ENCODE data around the gene IGFN1.

The IGFN1 gene

DNA sequence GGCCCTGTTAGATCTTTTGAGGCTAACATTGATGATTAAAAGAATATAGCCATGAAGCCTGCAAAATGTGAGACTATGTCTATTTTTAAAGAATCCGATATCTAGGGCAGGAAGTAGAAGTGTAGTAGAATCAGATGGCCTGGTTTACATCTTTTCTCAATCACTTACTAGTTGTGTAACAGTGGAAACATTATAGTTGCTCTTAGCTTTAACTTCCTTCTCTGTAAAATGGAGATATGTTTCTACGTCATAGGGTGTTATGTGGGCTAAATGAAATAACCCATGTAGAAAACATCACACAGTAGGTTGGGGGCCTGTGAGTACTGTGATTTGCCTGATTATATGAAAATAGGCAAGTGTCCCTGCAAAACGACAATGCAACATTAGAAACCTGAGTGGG lies 4.4 kb upstream of the IGFN1 start:
- no peak for DNase-seq

DNA sequence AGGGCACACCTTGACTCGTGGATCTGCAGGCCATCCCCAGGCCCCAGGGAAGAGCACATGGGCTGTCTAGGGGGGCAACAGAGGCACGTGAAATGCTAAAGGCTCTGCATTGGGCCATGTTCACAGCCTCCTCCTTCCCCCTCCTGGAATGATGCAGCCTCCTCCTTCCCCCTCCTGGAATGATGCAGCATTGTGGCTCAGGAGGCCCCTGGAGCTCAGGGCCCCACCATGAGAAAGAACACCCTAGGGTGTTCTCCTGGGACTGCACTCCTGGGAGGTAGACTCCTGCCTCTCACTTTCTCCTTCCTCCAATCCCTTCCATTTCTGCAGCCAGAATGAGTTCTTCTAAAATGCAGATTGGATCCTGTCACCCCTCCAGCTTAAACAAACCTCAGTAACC lies 1.5 kb upstream of the IGFN1 start:
- no peak for DNase-seq

DNA sequence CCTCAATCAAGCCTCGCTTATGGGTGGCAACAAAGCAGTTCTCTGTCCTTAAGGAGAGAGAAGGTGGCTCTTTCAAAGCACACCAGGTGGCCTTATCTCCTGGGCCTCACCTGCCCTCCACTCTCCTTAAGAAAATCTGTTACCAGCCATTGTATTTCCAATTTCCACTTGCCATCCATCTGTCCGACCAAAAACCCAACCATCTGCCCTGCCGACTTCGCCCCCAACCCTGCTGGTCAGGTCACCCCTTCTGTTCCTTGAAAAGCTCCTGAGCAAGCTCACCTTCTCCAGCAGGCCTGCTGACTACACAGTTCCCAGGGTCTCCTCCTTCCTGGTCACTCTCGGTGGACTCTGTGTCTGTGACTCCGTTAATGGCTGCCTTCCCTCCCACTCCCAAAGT lies 619 bp upstream of the IGFN1 start:
- no peak for DNase-seq

DNA sequence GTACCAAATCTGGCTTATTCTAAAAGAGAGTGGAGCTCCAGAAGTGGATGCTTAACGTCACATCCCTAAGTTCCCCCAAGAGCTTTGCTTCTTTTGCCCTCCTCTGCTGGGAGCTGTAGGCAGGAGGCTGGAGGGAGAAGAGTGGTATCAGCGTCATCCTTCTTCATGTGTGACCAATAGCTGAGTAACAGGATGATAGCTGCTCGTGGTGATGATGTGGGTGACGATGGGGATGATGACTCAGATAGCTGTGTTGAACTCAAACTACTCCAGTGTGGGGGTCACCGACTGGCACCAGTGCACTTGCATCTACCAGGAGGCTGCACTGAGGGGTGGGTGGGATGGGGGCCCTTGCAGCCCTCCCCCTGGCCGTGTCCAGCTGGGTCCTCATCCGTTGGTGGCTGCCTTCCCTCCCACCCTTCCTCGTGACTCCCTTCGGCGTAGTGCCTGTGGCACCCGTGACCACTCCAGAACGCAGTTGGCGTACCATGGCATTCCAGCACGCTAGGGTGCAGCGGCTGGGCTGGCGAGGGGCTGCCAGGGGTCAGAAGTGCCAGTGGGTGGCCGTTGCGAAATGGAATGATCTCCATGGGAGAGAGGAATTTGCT lies 1.1 kb downstream of the IGFN1 start:
- no peak for DNase-seq

DNA sequence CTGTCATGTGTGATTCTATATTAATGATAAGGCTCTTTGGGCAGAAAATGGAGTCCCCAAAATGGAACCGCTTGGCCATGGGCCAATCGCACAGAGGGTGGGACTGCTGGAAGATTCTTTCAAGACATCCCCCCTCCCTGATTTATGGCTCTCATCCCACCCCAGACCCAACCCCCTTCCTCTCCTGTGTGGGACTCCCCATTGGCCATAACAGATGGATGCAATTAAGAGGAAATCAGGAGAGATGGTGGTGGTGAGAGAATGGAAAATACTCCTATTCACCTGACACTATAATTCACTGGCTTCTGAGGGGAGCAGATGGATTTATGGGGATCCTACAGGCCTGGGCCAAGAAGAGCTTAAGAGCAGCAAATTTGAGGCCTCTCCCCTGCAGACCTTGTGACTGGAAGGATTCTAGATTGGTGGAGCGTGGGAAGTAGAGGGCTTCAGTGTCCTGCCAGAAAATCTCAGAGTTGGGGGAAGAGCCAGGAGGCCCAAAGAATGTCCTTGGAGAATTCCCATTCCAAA lies 1.7 kb downstream of the IGFN1 start:
- no peak for DNase-seq

DNA sequence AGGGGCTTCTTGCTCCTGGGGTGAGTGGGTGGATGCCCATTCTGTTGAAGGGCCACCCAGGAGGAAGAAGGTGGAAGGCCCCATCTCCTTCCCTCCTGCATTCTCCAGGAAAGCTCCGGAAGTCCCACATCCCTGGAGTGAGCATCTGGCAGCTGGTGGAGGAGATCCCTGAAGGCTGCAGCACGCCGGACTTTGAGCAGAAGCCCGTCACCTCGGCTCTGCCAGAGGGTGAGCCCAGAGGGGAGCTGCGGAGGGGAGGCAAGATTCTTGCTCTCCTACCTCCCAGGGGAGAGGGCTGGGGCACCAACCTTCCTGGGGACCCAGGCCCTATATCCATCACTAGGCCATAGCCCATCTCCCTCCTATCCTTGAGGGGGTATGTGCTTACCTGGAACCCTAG lies 3.4 kb downstream of the IGFN1 start:
- no peak for DNase-seq

DNA sequence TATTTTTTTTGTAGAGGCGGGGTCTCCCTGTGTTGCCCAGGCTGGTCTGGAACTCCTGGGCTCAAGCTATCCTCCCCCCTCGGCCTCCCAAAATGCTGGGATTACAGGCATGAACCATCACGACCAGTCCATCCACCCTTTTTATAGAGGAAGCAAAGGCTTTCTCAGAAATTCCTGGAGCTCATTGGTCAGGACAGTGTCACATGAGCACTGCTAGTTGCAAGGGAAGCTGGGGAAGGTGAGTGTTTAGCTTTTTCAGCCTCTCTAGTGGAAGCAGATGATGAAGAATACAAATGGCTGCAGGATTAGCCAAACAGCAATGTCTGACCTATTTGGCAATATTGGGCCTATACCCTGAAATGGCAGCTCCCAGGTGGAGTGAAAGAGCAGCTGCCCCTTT lies 8.0 kb downstream of the IGFN1 start:
- DNase-seq, result no peak

DNA sequence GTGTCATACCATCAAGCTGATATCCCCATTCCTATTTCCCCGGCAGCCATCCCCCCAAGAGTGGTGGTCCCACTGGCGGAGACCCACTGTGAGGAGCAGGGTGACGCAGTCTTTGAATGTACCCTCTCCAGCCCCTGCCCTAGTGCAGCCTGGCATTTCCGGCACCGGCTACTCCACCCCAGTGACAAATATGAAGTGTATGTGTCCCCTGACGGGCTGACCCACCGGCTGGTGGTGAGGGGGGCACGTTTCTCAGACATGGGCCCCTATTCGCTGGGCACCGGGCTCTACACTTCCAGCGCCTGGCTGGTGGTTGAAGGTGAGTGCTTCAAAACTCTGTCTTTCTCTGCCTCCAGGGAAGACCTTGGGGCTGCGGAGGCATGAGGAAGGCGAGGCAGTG lies 14.4 kb downstream of the IGFN1 start:
- DNase-seq, result no peak

DNA sequence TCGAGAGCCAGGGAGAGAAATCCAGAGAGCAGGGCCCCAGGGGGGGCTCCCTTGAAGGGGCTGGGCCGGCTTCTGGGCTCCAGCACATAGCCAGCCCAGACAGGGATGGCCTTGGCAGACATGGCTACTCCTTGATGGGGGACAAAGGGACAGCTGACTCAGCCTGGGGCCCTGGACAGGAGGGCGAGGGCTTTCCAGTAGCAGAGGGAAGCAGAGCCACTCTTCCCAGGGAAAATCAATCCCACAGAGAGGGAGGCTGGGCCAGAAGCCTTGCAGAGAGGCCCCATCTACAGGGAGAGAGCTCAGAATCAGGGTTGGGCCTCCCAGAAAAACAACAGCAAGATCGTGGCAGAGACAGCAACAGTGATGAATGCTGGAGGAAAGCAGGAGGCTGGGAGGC lies 15.6 kb downstream of the IGFN1 start:
- no peak for DNase-seq

DNA sequence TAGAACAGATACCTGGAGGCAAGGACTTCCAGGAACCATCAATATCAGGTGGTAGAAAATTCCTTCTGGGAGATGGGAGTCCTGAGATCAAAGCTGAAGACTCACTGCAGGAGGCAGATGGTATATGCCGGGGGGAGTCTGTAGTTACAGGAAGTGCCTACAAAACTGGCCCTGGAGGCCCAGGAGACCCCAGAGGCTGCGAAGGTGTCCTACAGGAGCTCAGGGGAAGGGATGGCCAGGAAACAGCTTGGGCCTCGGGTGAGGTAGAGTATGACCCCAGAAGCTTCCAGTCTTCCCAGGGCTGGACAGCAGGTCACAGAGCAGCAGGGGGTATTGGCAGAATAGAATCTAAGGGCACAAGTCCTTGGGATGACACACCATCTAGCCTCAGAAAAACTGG lies 16.4 kb downstream of the IGFN1 start:
- no peak for DNase-seq

DNA sequence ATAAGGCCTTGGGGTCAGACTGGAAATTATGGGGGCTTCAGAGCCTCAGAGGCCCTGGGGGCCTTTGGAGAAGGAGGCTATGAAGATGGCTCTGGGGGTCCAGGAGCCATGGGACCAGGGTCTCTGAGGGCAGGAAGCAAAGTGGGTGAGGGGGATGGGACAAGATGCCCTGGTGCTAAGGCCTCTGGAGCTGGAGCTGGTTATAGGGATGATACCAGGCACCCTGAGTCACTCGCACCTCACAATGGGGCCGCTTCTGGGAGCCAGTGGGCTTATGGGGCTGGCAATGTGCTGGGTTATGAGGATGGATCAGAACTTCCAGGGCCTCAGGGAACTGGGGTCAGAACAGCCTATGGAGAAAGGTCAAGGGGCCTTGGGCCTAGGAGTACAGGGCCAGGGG lies 17.6 kb downstream of the IGFN1 start:
- DNase-seq, result no peak

DNA sequence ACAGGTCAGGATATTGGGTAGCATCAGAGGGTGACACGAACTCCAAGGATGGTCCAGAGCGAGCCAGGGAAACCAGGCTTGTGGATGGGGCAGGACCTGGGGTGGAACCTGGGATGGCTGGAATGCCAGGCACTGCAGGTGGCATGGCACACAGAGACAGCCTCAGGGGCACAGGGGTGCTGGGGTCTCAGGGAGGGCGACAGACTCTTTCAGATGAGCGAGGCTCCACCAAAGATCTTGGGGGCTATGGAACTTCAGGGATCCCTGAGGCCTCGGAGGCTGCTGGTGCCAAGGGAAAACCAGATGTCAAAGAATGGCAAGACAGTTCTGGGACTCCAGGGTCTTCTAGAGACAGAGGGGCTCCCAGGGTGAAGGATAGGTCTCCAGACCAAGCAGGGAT lies 21.4 kb downstream of the IGFN1 start:
- no peak for DNase-seq

DNA sequence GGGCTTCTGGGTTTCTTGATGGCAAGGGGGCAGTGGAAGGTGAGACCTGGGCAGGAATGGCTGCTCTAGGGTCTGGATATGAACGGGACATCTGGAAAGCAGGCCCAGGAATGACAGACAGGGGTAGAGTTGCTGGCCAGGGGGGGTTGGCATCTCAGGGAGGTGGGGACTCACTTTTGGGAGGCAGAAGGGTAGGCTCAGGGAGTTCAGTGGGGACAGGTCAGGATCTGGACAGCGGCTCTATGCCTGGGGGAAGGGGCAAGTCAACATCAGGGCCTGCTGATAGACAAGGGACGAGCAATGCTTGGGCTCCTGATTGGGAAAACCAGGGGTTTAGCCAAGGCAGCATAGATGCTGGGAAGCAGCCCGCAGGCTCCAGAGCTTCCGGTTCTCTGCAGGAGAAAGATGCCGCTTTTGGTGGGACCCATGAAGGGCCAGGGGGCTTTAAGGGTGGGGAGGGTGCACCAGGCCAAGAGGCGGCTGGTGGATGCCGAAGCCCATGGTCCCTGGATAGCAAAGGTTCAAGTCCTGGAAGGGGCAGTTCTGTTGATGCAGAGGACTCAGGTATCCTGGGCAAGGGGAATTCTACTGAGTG lies 21.9 kb downstream of the IGFN1 start:
- DNase-seq, result no peak

DNA sequence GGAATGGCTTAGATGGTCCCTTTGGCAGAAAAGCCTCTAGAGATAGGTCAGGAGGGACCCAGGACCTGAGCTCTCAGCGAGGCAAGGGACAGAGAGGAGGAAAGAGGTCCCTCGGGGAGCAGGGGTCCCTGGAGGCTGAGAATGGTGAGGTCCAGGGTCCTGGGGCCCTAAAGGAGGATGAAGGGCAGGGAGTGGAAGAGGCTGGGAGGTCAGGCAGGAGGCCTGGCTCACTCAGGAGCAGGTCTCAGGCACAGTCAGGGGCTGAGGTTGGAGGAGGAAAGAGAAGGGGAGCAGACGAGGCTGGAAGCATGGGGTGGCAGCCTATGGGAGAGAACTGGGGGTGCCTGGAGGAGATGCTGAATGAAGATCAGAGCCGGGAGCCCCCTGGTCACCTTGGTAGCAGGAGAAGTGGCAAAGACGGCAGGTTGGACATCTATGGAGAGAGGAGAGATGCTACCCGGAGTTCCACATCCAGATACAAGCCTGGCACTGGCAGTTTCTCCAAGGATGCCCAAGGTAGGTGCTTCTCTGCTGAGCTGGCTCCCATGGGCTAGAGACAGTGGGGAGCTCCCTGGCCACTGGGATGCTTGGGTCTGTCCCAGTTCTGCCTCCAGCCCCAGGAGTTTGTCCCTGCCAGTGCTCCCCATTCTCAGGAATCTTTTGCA lies 22.6 kb downstream of the IGFN1 start:
- DNase-seq, result no peak

DNA sequence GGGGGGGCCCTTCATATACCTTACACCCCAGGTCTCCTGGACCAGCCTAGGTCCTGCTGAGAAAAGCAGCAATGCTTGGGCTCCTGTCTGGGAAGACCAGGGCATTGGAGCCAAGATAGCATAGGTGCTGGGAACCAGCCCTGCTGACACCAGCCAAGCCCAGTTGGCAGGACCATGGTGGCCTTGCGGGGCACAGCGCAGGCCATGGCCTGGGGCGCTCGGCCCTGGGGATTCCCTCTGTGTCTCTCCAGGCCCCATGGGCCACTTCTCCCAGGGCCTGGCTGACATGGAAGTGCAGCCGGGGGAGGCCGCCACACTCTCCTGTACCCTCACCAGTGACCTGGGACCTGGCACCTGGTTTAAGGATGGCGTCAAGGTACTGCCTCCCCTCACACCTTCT lies 23.3 kb downstream of the IGFN1 start:
- DNase-seq, result no peak

DNA sequence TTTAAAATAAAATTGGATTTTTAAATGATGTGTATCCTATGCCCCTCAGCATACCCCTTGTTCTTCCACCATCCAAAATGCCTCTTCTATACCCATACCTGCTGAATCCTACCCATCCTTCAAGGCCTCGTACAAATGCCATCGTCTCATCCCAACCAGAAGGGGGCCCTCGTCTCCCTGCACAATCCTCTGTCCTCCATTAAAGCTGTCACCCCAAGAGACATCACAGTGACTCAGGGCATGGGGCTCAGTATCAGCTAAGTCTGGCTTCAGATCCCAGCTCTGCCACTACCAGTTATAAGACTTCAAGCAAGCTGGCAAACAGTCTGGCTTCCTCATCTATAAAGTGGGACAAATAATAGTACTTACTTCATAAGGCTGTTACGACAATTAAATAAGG lies 23.8 kb downstream of the IGFN1 start:
- no peak for DNase-seq

DNA sequence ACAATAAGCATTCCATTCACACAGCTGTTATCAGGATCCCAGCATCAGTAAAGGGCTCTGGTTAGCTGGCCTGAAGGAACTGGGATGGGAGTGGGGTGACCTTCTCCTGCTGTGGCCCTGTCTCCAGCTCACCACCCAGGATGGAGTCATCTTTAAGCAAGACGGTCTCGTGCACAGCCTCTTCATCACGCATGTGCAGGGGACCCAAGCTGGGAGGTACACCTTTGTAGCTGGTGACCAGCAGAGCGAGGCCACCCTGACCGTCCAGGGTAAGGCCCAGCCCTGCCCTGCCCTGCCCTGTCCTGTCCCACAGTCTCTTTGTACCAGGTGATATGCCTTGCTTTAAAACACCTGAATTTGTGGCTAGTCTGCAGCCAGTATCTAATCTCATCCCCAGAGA lies 24.3 kb downstream of the IGFN1 start:
- DNase-seq, result no peak

DNA sequence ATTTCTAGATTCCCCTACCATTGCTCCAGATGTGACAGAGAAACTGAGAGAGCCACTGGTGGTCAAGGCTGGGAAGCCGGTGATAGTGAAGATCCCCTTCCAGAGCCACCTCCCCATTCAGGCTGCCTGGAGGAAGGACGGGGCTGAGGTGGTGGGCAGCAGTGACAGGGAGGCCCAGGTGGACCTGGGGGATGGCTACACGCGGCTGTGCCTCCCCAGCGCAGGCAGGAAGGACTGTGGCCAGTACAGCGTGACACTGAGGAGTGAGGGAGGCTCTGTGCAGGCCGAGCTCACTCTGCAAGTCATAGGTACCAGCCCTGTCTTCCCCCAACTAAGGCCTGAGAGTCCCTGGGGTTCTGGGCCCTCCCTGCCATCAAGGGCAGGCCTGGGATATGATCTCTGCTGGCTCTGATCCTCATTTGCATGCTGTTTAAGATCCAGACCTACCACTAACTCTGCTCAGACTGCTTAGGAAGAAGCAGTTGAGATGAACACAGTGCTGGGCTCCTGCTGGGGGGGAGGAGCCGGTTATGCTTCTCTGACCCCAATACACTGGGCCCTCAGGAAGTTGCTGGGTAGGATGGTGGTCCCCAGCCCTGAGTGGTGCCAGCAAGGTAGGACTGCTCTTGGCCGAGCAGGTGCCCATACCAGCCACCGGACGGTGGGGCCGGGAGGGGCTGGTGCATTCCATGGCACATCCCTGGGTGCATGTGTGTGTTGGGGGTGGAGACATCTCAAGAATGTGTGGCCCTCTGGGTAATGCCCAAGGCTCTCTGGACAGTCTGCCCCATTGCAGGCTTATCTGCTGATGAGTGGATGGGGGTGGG lies 25.1 kb downstream of the IGFN1 start:
- DNase-seq, result no peak

DNA sequence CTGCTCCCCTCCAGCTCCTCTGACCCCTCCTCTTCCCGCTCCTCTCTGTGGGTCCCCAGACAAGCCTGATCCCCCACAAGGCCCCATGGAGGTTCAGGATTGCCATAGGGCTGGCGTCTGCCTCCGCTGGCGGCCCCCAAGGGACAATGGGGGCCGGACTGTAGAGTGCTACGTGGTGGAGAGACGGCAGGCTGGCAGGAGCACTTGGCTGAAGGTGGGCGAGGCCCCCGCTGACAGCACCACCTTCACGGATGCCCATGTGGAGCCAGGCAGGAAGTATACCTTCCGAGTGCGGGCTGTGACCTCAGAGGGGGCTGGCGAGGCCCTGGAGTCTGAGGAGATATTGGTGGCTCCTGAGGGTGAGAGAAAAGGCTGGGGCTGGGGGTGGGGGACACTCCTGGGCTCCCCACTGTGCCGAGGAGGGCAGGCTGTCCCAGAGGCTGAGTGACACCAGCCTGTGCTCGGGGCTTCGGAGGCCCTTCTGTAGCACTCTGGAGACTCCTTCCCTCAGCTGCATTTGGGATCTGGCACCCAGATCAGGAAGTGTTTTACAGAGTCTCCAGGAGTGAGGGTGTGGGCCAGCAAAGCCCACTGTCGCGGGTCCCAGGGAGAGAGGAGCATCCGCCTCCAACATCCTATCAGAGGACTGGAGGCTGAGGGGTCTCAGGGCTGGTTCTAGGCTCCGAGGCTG lies 25.9 kb downstream of the IGFN1 start:
- DNase-seq, result no peak

DNA sequence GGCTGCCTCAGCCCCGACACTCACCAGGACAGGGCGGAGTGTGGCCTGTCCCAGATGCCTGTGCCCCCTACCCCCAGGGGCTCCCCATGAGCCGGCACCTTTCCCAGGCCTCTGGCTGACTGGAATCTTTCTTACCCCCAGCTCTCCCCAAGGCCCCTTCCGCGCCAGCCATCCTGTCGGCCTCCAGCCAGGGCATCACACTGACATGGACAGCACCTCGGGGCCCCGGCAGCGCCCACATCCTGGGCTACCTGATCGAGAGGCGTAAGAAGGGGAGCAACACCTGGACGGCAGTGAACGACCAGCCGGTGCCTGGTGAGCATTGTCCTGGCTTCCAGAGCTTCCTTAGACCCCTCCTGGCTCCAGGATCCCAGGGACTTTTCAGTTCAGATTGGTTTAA lies 26.5 kb downstream of the IGFN1 start:
- DNase-seq, result no peak

DNA sequence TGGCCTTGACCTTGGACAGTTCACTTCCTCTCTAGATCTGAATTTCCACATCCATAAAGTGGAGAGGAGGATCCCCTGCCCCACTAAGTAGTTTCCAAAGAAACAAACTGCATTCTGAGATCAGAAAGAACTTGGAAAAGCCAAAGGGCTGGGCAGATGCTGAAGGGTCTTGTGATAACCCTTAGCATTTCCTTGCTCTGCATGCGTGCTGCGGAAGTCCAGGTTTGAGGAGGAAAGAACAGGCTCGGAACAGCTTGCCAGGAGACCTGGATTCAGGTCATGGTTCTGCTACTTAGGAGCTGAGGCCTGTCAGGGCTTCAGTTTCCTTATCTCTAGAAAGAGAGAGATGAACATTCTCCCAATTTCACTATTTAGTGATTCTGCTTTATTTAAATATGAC lies 27.2 kb downstream of the IGFN1 start:
- no peak for DNase-seq

DNA sequence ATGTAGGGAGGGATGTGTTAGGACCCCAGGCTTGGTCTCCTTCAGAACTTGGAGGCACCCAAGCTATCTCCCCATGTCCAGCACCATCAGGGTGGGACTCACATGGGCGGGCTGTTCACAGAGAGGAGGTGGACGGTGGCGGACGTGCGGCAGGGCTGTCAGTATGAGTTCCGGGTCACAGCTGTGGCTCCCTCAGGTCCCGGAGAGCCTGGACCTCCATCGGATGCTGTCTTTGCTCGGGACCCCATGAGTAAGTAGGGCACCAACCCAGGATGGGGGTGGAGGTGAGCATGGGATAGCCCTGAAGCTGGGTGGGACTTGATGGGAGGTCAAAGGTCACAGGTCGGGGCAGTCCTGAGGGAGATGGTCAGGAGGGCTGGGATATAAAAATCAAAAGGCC lies 27.8 kb downstream of the IGFN1 start:
- no peak for DNase-seq
